Measurements from ENCODE around the gene SPATA21. TPM values are rescaled to one million over a fixed set of nuclear protein-coding genes. Genes with fewer than 3 reads are reported as not detected.
"Not testable (repeated sequence)": the region's sequence is repeated elsewhere in the genome, so short reads cannot be mapped to it uniquely, and the experiment has no call there.

SPATA21 gene
- total RNA-seq, 2 donors from 2014 or later, result not detected

DNA sequence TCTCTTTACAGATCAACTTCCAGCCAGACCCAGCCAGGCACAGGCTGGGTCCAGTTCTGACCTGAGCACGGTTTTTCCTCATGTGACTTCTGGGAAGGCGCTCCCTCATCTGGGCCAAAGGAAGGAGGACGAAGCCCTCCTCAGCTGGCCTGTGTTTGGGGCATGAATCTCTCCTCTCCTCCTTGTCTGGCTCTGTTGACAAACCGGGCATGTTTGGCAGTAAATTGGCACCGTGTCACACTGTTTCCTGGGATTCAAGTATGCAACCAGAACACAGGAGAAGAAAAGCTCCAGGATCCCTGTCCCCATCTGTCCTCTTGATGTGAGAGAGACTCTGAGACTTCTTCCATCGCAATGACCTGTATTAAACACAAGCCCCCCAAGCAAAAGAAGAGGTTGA, 21.6 kb upstream of the SPATA21 start:
- intact Hi-C loops (cut with DNase I), result no loop called here
- DNase-seq (ENCODE audit: low spot score), result no peak

DNA sequence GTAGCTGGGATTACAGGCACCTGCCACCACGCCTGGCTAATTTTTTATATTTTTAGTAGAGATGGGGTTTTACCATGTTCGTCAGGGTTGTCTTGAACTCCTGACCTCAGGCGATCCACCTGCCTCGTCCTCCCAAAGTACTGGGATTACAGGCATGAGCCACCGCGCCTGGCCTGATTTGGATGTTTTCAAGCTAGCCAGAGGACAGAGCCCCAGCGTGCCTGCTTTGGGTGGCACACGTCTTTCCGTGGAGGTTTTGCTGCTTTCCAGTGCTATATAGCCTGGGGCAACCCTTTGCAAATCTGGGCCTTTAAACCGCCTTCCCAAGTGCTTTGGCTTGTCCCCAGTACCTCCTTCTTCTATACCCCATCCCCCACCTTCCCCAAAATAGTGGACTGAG, 18.9 kb upstream of the SPATA21 start:
- DNase-seq (ENCODE audit: low spot score), result peak; percentile 66
- intact Hi-C loops (cut with DNase I), result not testable (repeated sequence)

DNA sequence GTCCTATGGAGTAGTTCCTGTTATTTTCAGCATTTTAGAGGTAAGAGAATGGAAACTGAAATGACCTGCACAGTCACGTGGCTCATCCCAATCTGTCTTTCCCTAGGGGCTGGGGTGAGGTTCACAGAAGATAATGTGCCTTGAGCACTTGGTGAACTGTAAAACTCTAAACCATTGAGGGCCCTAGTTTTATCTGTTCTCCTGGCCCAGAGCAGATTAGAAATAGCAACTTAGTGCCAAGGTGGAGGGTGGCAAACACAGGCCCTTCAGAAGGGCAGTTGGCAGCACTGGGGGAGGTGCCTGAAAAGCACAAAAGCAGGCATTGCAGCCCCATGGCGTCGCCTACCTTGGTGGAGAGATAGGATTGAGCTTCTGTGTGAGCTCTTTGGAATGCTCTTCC, 17.7 kb upstream of the SPATA21 start:
- DNase-seq (ENCODE audit: low spot score); intact Hi-C loops (cut with DNase I): not testable (repeated sequence)

DNA sequence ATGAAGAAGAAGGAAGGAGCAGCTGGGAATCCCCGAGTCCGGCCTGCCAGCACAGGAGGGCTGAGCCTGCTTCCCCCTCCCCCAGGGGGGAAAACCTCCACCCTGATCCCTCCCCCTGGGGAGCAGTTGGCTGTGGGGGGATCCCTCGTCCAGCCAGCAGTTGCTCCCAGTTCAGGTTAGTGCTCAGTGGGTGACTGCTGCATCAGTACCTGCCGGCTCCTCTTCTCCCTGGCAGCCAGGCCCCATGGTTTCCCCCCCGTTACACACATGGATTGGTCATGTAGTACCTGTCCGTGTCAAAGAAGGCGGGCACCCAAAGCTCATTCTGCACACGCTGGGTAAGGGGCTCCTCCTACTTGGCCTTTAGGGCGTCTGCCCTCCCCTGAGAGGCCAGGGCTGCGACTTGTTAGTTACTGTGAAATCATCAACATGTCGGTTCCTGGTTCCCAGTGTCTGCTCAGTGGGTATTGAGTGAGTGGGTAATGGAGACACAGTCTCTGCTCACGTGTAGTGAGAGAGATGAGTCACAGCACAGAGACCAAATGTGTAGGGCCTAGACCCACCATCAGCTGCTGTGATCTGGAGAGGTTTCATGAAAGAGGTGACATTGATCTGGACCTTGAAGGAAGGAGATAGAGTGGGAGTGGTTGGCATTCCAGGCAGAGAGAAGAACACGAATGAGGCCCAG, 14.8 kb upstream of the SPATA21 start:
- intact Hi-C loops (cut with DNase I), result no loop called here

DNA sequence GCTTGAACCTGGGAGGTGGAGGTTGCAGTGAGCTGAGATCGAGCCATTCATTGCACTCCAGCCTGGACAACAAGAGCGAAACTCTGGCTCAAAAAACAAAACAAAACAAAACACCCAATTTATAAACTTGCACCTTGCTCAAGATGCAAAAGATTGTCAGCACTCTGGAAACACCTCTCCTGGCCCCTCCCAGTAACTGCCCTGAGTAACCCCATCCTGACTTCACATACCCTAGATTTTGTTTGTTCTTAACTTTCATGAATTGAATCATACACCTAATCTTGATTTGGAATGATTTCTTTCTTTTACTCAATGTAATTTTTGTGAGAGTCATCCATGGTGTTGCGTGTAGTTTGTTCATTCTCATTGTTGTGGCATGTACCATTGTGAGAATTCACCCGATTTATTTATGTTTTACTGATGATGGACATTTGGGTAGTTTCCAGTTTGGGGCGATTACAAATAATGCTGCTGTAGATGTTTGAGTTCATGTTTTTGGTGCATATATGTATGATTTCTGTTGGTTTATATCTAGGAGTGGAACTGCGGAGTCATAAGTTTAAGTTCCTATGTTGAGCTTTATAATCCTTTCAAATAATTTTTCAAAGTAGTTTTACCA, 13.7 kb upstream of the SPATA21 start:
- intact Hi-C loops (cut with DNase I), result no loop called here

More for the DNA sequence above, 14.8 kb upstream of the SPATA21 start:
- DNase-seq (ENCODE audit: low spot score), result peak; percentile 62

DNA sequence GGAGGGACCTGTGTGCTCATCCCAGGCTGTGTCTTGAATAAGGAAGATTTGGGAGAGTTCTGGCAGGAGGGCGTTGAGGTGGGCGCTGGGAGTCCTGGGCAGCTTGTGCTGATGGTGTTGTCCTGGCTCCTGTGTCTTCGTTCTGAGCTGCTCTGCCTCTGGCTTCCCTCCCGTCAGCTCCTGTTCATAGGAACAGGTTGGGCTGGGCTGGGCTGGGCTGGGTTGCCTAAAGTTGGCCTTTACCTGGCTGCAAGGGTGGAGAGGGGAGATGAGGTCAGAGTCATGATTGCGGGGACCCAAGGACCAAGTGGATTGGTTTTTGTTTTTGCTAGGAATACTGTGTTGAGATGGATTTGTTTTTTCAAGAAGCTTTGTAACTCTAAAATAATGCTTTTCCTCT, 12.4 kb upstream of the SPATA21 start:
- intact Hi-C loops (cut with DNase I), result no loop called here
- DNase-seq (ENCODE audit: low spot score), result no peak

More for the DNA sequence above, 13.7 kb upstream of the SPATA21 start:
- no peak for DNase-seq (ENCODE audit: low spot score)

DNA sequence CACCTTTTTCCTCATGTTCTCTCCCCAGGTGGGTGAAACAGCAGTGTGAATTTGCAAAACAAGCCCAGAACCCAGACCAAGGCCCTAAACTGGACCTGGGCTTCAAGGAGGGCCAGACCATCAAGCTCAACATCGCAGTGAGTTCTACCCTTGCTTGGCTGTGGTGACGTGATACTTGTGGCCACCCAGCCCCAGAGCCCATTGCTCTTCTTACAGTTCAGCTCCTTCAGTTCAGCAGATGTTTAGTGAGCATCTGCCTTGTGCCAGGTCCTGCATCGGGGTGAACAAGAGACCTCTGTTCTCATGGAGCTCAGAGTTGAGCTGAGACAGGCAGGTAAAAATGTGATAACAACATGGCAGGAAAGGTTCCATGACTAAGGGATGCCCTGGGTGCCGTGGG, 11.8 kb upstream of the SPATA21 start:
- intact Hi-C loops (cut with DNase I), result no loop called here
- DNase-seq (ENCODE audit: low spot score), result no peak

DNA sequence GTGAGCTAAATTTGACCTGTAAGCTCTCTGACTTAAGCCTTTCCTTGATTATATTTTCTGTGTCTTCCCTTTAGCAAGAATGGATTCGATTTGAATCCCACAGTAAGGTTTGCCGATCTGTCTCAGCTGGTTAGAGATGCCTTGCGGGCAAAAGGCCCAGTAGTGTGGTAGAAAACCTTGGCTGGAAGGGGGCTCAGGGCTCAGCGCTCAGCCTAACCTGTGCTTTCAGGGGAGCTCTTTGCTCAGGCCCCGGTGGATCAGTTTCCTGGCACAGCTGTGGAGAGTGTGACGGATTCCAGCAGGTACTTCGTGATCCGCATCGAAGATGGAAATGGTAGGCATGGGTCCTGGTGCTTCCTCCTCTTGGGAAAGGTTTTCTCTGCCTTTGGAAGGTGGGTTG, 10.4 kb upstream of the SPATA21 start:
- intact Hi-C loops (cut with DNase I), result no loop called here
- DNase-seq (ENCODE audit: low spot score), result peak; percentile 46

DNA sequence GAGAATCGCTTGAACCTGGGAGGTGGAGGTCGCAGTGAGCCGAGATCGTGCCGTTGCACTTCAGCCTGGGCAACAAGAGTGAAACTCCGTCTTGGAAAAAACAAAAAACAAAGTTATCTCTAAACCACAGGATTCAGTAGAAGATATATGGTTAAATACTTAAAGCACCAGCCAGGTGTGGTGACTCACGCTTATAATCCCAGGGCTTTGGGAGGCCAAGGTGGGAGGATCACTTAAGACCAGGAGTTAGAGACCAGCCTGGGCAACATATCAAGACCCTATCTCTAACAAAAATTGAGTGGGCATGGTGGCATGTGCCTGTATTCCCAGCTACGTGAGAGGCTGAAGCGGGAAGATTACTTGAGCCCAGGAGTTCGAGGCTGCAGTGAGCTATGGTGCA, 8.9 kb upstream of the SPATA21 start:
- DNase-seq (ENCODE audit: low spot score), result peak; percentile 5
- intact Hi-C loops (cut with DNase I), result no loop called here

DNA sequence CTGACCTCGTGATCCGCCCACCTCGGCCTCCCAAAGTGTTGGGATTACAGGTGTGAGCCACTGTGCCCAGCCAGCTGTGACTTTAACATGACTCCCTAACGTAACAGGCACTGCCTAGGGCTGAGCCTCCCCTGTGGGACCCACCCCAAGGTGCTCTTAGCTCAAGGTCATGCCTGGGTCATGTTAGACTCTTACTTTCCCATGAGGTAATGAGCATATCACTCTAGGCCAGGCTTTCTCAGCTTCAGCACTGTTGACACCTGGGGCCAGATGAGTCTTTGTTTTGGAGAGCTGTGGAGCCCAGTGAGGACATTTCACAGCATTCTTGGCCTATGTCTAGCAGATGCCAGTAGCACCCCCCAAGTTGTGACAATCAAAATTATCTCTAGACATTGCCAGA, 7.8 kb upstream of the SPATA21 start:
- peak; percentile 6 for DNase-seq (ENCODE audit: low spot score)
- intact Hi-C loops (cut with DNase I), result no loop called here

DNA sequence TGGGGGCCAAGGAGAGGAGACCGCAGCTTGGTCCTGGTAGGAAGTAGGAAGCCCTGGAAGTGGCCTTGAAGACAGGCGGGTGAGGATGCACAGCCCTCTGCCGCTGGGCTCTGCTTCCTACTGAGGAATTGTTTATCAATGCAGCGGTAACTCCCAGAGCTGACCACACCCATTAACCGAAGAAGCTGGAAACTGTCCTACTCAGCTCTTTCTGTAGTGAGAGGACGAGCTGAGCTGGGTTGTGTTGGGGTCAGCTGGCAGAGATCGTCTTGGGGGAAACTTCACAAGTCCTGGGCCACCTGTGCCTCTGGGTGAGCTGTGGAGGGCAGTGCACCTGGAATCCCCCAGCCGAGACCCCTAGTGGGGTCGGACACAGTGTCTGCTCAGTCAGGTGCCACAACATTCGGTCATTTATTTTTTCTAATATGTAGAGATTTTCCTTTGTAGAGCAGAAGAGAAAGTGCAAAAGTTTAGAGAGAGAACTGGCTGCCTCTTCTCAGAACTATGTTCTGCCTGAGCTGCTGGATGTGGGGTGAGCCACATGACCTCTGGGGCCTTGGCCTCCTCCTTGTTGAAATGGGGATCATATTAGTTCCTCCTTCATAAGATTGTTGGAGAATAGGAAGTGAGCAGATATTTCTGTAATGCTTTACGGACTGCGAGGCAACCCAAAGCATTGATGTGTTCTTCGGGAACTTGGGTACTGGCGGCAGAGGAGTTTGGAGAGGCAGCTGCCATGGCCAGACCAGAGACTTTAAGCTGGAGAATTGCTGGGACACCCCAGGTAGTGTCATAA, 6.9 kb upstream of the SPATA21 start:
- intact Hi-C loops (cut with DNase I), result no loop called here
- DNase-seq (ENCODE audit: low spot score), result no peak

DNA sequence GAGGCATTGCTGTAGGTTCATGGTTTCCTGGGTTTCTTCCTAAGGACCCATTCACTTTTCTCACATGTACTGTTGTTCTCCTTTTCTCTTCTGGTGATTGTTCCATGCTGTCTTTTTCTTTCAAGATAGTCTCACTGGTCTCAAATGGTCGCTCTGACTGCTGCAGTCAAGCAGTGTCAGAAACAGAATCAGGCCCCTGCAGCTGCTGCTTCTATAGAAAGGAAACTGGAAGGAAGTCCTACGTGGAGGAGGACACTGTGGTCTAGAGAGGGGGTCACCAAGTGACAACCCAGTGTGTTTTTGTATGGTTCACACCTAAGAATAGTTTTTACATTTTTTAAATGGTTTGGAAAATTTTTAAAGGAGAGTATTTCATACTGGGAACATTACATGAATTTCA, 5.7 kb upstream of the SPATA21 start:
- intact Hi-C loops (cut with DNase I), result no loop called here
- DNase-seq (ENCODE audit: low spot score), result no peak

DNA sequence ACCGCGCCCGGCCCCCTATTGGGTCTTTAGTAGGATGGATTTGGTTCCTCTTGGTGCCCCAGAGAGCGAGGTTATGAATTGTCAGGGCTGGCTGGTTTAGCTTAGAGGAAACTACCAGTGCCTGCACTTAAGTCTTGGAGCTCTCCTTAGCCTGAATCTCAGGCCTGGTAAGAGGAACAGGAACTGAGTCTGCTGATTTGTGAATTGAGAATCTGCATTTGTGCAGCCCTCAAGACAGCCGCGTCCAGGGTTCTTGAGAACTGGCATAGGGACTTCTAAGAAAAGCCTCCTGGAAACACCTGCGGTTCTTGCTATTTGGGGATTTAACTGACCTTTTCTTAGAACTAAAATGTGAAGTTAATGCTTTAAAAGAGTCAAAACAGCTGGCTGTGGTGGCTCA, 5.0 kb upstream of the SPATA21 start:
- intact Hi-C loops (cut with DNase I), result no loop called here
- DNase-seq (ENCODE audit: low spot score), result no peak

DNA sequence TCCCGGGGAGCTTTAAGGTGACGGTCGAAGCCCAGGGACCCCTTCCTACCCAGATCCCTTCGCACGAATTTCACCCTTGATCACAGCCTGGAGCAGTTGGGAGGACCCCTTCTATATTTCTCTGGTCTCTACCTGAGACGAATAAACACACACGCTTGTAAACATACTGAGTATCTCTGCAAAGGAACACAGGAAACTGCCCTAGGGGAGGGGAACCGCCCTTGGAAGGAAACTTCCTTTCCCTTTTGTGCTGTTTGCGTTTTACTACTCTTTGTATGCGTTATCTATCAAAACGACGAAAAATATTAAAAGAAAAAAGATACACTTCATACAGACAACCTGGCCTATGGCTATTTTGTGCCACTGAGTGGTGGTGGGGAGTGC, 4.0 kb upstream of the SPATA21 start:
- DNase-seq (ENCODE audit: low spot score), result no peak
- intact Hi-C loops (cut with DNase I), result no loop called here

DNA sequence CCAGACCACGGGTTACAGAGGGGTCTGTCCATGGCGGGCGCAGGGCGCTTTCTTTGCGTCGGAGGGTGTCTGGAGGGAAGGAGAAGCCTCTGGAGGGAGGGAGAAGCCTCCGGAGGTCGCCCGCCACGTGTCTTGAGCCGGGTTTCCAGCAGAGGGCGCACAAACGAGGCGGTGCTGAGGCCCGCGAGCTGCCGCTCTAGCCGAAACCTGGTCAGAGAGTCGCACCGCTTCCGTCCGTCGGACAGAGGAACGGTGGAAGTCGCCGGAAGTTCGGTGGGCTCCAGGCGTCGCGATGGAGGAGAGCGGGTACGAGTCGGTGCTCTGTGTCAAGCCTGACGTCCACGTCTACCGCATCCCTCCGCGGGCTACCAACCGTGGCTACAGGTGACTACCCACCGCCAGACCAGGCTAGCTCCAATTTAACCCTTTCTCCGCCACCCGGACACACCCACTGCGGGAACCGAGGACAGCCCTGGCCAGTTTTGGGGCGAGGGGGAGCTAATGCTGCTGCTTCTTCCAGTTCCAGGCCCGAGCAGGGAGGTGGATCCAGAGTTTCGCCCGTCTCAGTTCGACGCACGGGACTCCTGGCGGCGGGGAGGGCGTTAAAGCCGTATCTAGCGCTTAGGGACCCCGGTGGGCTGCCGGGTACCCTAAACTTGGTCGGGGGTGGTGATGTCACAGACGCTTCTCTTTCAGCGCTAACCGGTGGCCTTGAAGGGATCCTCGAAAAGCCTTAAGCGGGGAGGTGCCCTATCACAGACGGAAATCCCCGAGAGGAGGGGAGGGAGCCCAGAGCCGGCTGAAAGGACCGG, 3.5 kb upstream of the SPATA21 start, which contains the start of gene NECAP2:
NECAP2 (plus strand) TSS at position 255 of the 812 bp plus-strand sequence; CDS start at position 293, 38 bp downstream.
- intact Hi-C loops (cut with DNase I), result no loop called here
- peak; percentile 98 for DNase-seq (ENCODE audit: low spot score)

DNA sequence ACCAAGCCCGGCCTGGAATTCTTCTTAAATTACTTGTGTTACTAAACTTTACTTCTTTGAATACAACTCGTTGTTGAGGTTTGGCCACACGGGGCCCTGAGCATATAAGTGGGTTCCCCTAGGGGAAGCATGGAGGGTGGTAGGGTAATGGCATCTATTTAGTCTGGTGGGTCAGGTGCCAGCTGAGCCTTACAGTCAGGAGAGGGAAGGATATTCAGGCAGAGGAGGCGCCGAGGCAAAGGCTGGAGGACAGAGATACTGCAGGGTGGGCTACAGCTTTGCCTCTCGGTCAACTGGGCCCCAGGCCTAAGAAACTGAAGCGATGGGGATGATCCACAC, 2.9 kb upstream of the SPATA21 start:
- DNase-seq (ENCODE audit: low spot score), result no peak
- intact Hi-C loops (cut with DNase I), result no loop called here

DNA sequence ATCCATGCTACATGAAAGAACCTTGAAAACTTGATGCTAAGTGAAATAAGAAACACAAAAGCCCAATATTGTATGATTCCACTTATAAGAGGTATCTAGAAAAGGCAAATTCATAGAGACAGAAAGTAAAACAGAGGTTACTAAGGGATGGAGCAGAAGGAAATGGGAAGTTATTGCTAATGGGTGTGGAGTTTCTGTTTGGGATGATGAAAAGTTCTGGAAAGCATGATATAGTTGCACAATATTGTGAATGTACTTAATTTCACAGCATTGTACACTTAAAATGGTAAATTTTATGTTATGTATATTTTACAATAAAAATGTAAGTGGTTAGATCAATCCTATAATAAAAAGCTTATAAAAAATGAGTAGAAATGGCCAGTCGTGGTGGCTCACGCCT, 1.7 kb upstream of the SPATA21 start:
- intact Hi-C loops (cut with DNase I), result no loop called here
- no peak for DNase-seq (ENCODE audit: low spot score)

DNA sequence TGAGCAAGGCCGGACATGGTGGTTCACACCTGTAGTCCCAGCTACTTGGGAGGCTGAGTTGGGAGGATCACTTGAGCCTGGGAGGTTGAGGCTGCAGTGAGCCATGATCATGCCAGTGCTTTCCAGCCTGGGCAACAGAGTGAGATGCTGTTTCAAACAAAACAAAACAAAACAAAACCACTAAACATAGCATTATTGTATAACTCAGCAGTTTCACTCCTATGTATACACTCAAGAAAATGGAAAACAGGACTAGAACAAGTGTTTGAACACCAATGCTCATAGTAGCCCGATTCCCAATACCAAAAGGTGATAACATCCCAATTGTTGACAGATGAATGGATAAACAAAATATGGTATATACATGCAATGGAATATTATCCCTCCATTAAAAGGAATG, 1.3 kb upstream of the SPATA21 start:
- intact Hi-C loops (cut with DNase I), result no loop called here

DNA sequence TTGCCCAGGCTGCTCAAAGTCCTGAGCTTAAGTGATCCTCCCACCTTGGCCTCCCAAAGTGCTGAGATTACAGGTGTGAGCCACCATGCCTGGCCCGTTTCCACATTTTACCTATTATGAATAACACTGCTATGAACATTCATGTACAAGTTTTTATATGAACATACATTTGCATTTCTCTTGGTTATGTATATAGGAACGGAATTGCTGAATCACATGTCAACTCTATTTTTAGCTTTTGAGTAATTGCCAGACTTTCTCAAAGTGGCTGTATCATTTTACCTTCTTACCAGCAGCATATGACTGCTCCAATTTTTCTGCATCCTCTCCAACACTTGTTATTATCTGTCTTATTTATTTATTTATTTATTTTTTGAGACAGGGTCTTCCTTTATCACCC, 2.7 kb downstream of the SPATA21 start:
- no peak for DNase-seq (ENCODE audit: low spot score)
- intact Hi-C loops (cut with DNase I), result no loop called here

More for the DNA sequence above, 1.3 kb upstream of the SPATA21 start:
- no peak for DNase-seq (ENCODE audit: low spot score)

DNA sequence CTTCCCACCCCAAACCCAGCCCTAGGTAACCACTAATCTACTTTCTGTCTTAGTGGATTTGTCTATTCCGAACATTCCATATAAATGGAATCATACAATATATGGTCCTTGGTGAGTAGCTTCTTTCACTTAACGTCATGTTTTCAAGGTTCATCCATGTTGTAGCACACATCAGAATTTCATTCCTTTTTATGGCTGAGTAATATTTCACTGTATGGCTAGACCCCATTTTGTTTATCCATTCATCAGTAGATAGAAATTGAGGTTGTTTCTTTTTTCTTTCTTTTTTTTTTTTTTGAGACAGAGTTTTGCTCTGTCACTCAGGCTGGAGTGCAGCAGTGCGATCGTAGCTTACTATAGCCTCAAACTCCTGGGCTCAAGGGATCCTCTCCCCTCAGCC, 3.2 kb downstream of the SPATA21 start:
- intact Hi-C loops (cut with DNase I), result no loop called here

More for the DNA sequence above, 3.2 kb downstream of the SPATA21 start:
- DNase-seq (ENCODE audit: low spot score), result no peak
